Raji (cell line): ENCODE measurements around the gene CTAGE8.
"Not testable (repeated sequence)": the region's sequence is repeated elsewhere in the genome, so short reads cannot be mapped to it uniquely, and the experiment has no call there.

Source experiments
- POLR2A ChIP-seq: IDR thresholded peaks from 2 replicates; pipeline ENCODE4 v1.6.1; 2011; ENCODE audit warnings: low read depth, low read length, control low read depth; ENCODE audit not compliant: insufficient read depth

Gene CTAGE8, protein sequence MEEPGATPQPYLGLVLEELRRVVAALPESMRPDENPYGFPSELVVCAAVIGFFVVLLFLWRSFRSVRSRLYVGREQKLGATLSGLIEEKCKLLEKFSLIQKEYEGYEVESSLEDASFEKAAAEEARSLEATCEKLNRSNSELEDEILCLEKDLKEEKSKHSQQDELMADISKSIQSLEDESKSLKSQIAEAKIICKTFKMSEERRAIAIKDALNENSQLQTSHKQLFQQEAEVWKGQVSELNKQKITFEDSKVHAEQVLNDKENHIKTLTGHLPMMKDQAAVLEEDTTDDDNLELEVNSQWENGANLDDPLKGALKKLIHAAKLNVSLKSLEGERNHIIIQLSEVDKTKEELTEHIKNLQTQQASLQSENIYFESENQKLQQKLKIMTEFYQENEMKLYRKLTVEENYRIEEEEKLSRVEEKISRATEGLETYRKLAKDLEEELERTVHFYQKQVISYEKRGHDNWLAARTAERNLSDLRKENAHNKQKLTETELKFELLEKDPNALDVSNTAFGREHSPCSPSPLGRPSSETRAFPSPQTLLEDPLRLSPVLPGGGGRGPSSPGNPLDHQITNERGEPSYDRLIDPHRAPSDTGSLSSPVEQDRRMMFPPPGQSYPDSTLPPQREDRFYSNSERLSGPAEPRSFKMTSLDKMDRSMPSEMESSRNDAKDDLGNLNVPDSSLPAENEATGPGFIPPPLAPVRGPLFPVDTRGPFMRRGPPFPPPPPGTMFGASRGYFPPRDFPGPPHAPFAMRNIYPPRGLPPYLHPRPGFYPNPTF

GRCh38 chr7:144269188-144269587 lies at the start of gene CTAGE8:
Gene CTAGE8, minus strand, starts transcription at chr7:144269288. Its CDS starts 38 bp downstream, at chr7:144269250.
- not testable (repeated sequence) for TF ChIP-seq POLR2A

GRCh38 chr7:144311872-144312469 lies 42.9 kb upstream of the CTAGE8 start, which contains the start of gene OR2A1:
Gene OR2A1, plus strand, starts transcription at chr7:144312419. Its CDS starts 5,706 bp downstream, at chr7:144318125.
- TF ChIP-seq POLR2A: not testable (repeated sequence)

DNA sequence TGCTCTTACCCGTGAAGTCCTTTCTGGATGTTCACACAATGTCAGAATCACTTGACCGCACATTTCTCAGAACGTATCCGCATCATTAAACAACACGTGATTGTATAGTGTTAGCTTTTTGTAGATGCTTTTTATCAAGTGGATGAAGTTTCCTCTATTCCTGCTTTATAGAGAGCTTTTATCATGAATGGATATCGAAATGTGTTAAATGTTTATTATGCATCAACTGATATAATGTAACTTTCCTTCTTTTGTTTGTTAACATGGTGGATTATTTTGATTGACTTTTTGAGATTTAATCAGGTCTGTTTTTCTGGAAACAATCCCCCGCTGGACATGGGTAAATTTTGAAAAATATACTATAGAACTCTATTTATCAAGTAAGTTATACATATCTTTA lies 4.4 kb downstream of the CTAGE8 start, which contains the start of gene OR2A7:
TSS of gene OR2A7 (minus strand) at position 101 of the 400 bp plus-strand sequence. CDS start 5,164 bp downstream, outside the sequence.
- not testable (repeated sequence) for TF ChIP-seq POLR2A

- TF ChIP-seq POLR2A: no peak
These were observed 13.0 kb downstream of the CTAGE8 start for GRCh38 chr7:144256112-144256511.

GRCh38 chr7:144255471-144255897 lies 13.6 kb downstream of the CTAGE8 start:
- TF ChIP-seq POLR2A: no peak

- TF ChIP-seq POLR2A: not testable (repeated sequence)
These were observed 29.7 kb downstream of the CTAGE8 start, which contains the start of gene OR2A42 for GRCh38 chr7:144239365-144239764. Gene OR2A42, minus strand, starts transcription at chr7:144239605. Its CDS starts 6,762 bp downstream, at chr7:144232843.
